M059J (cell line): Measurements from ENCODE around the gene LCOR. TPM values are rescaled to one million over a fixed set of nuclear protein-coding genes. Genes with fewer than 3 reads are reported as not detected.
A peak's percentile ranks its signal among the peaks of the same experiment; 100 is the strongest.

Experiments
- DNase-seq: peaks from one replicate; pipeline ENCODE4 v3.0.0-alpha.2; 2012; ENCODE audit warnings: low read depth
- total RNA-seq: library from RNA; depleted of rRNA; stranded (reverse); fragments of >200 nt; shearing (Covaris generic); gene quantifications from 2 replicates; pipeline ENCODE4 v1.2.3, GENCODE V29; 2014

Gene LCOR
- total RNA-seq, 1 experiment from 2014 or later = 15.8 TPM

GRCh38 chr10:96890172-96890513 lies 58.0 kb downstream of the LCOR start:
- DNase-seq = peak; percentile 26

GRCh38 chr10:96890580-96890979 lies 58.5 kb downstream of the LCOR start:
- no peak for DNase-seq

GRCh38 chr10:96891840-96892239 lies 59.7 kb downstream of the LCOR start:
- no peak for DNase-seq

- no peak for DNase-seq
Measured at GRCh38 chr10:96895662-96896424, 63.7 kb downstream of the LCOR start.

- DNase-seq = peak; percentile 6
Measured at GRCh38 chr10:96896884-96897589, 64.9 kb downstream of the LCOR start.

GRCh38 chr10:96902117-96902516 lies 70.0 kb downstream of the LCOR start:
- DNase-seq = no peak

GRCh38 chr10:96902731-96903358 lies 70.7 kb downstream of the LCOR start:
- no peak for DNase-seq

- DNase-seq = no peak
Measured at GRCh38 chr10:96904648-96905047, 72.5 kb downstream of the LCOR start.

GRCh38 chr10:96906864-96907263 lies 74.8 kb downstream of the LCOR start:
- DNase-seq = no peak

- peak; percentile 38 for DNase-seq
Measured at GRCh38 chr10:96910488-96911395, 78.6 kb downstream of the LCOR start.

GRCh38 chr10:96912405-96912804 lies 80.3 kb downstream of the LCOR start:
- DNase-seq = no peak

GRCh38 chr10:96913906-96914305 lies 81.8 kb downstream of the LCOR start:
- DNase-seq = no peak

GRCh38 chr10:96917628-96918027 lies 85.5 kb downstream of the LCOR start:
- DNase-seq = no peak

- DNase-seq = peak; percentile 8
Measured at GRCh38 chr10:96918214-96919002, 86.3 kb downstream of the LCOR start.

GRCh38 chr10:96919785-96920430 lies 87.8 kb downstream of the LCOR start:
- peak; percentile 88 for DNase-seq

GRCh38 chr10:96921655-96922054 lies 89.6 kb downstream of the LCOR start:
- no peak for DNase-seq

GRCh38 chr10:96922978-96923948 lies 91.2 kb downstream of the LCOR start:
- no peak for DNase-seq

- no peak for DNase-seq
Measured at GRCh38 chr10:96924861-96925260, 92.8 kb downstream of the LCOR start.

- no peak for DNase-seq
Measured at GRCh38 chr10:96930469-96930868, 98.4 kb downstream of the LCOR start.
